Stimulated activated effector memory CD8-positive, alpha-beta T cell treated with anti-CD3 and anti-CD28 coated beads, Interleukin-12 subunit alpha, Interleukin-12 subunit beta, amount 100 ng/mL, for 72 hours (primary cell): ENCODE results near the gene TSPAN11.
"Not testable (repeated sequence)": the region's sequence is repeated elsewhere in the genome, so short reads cannot be mapped to it uniquely, and the experiment has no call there.

Source experiments
- ATAC-seq: fragments of 150-1000 bp; cut with Tn5 transposase; 2 replicates; pipeline ENCODE4 v1.10.0; 2021
- DNase-seq, 2 donors: peaks; one replicate each; pipeline ENCODE4 v3.0.0; 2021 to 2022; ENCODE audit warnings: low spot score in 2 of 2
- H3K27ac Mint-ChIP-seq: one replicate; pipeline ENCODE4 v1.8.0; 2022; ENCODE audit warnings: mild to moderate bottlenecking, mixed read lengths
- H3K36me3 Mint-ChIP-seq: one replicate; pipeline ENCODE4 v1.8.0; 2022; ENCODE audit warnings: mild to moderate bottlenecking, mixed read lengths
- H3K4me1 Mint-ChIP-seq: one replicate; pipeline ENCODE4 v1.8.0; 2022; ENCODE audit warnings: mixed read lengths
- H3K4me3 Mint-ChIP-seq: one replicate; pipeline ENCODE4 v1.8.0; 2022; ENCODE audit warnings: mild to moderate bottlenecking, mixed read lengths
- H3K9me3 Mint-ChIP-seq: one replicate; pipeline ENCODE4 v1.8.0; 2022; ENCODE audit warnings: mixed read lengths

Gene TSPAN11

DNA sequence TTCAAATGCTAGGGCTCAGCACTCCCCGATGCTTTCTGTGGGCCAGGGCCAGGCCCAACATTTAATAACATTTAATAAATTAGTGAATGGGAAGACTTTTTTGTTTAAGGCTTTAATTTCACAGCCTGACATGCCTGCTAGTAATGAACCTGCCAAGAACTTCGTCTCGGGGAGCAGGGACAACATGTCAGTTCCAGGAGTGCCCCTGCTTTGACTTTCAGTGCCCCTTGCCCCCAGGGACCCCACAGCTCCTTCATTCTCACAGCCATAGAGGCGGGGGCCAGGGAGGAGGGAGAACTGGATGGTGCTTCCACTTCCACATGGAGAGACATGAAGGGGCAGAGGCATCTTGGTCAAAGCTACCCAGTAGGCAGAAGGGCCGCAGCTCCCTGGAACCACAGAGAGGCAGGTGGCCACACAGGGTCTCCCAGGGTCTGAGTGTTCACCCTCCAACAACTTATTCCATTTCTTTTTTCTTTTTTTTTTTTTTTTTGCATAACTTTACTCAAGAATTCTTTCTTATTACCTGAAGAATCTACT lies 81.2 kb downstream of the TSPAN11 start:
- Mint-ChIP-seq H3K36me3 (no peaks in the 10 kb centered on the region), H3K4me1 (peaks cover 5% of the 10 kb centered on the region), H3K9me3 (no peaks in the 10 kb centered on the region), H3K4me3 (no peak overlapping the region), H3K27ac (no peak overlapping the region)
- DNase-seq = no peak
- no peak for ATAC-seq

DNA sequence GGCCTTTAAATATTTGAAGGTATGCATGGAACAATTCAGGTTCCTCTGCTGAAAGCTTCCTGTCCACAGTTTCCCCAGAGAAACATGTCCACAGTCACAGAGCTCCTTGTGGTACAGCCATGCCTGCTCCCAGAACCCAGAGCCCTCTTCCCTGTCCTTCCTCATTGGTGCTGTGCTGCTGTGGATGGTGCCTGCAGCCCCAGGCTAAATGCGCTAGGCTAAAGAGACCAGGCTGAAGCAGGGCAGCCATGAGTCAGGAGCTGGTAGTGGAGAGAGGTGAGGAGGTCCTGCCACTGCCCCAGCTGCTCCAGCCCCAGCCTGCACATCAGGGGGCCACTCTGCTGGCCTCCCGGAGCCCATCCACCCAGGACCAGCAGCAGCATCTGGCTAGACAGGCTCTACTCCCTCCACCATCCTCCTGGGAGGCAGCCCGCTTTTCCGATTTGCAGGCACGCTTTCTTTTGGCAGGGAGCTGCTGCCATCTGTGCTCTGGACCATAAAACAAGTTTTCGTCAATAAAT lies 81.8 kb downstream of the TSPAN11 start:
- H3K36me3 Mint-ChIP-seq = no peaks in the 10 kb centered on the region
- H3K4me1 Mint-ChIP-seq = peaks cover 5% of the 10 kb centered on the region
- DNase-seq = no peak
- H3K4me3 Mint-ChIP-seq = no peak overlapping the region
- H3K9me3 Mint-ChIP-seq = no peaks in the 10 kb centered on the region
- no peak for ATAC-seq
- H3K27ac Mint-ChIP-seq = no peak overlapping the region

DNA sequence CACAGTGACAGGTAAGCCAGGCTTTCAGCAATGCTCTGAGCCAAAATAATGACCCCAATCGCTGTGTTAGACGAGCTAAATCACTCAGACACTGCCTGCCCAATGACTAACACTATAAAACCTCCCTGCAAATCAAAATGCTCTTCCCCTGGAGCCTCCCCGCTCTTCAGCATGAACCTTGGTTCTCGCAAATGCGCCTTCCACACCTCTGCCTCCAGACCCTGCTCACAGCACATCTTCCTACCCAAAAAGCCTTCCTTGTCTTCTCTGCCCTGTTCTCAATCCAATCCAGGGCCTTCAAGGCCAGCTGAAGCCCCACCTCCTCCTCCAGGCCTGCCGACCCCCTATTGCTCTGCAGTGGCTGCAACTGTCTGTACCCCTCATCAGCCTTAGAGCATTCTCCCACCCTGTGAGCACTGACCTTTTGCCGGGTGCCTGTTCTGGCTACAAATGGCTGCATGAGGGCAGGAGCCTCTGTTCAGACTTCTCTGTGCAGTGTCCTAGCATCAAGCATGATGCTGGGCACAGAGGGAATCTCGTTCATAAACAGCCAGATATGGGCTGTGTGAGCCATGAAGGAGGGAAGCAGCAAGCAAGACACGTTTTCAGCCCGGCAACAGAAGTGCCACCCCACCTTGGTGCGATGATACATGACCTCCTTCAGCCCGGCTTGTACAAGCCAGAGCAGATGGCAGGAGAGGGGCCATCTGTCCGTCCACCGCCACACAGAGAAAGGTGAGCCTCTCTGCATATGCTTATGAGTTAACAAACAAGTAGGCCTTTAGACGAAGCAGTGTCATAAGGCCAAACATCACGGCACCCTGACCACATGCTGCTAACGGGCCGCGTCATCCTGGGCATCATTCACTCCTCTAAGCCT lies 82.7 kb downstream of the TSPAN11 start:
- no peak overlapping the region for H3K27ac Mint-ChIP-seq
- no peaks in the 10 kb centered on the region for H3K36me3 Mint-ChIP-seq

DNA sequence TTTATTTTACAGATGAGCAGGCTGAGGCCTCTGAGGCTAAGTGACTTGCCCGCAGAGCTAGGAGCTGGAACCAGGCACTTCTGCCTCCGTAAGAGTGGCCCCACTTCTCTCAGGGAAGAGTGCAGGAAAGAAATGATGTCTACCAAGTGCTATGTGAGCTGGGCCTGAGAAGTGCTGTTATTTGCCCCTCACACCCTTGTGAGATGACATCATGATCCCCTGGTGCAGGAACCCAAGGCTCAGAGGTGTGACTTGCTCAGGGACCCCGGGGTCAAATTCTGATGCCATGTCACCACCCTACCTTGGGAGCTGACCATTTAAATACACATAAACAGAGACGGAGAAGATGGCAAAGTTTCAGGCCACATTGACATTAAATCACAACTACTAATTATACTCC lies 83.4 kb downstream of the TSPAN11 start:
- Mint-ChIP-seq H3K9me3 (no peaks in the 10 kb centered on the region), H3K27ac (no peak overlapping the region), H3K36me3 (no peaks in the 10 kb centered on the region), H3K4me1 (peaks cover 5% of the 10 kb centered on the region), H3K4me3 (no peak overlapping the region)
- ATAC-seq = no peak
- DNase-seq = no peak

More for the DNA sequence above, 82.7 kb downstream of the TSPAN11 start:
- Mint-ChIP-seq H3K9me3 (no peaks in the 10 kb centered on the region), H3K4me3 (no peak overlapping the region), H3K4me1 (peaks cover 5% of the 10 kb centered on the region)
- no peak for ATAC-seq
- no peak for DNase-seq

DNA sequence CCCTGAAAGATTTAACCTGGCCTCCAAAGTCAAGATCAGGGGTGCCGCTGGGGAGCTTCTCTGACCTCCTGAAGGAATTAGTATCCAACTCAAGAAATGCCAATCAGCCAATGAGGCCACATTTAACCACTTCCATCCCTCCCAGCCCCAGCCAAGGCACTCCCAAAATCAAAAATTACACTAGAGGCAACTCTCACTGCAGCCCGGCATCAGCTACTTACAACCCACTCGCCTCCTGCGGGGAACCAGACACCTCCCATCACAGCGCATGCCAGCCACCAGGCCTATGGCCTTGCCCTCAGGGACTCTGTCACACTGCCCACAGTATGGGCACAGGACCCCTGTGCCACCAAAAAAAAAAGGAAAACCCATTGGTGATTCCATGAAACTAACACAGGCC lies 84.8 kb downstream of the TSPAN11 start:
- no peak for DNase-seq
- no peak overlapping the region for H3K27ac Mint-ChIP-seq
- H3K4me1 Mint-ChIP-seq = no peaks in the 10 kb centered on the region
- no peaks in the 10 kb centered on the region for H3K36me3 Mint-ChIP-seq
- no peaks in the 10 kb centered on the region for H3K9me3 Mint-ChIP-seq
- H3K4me3 Mint-ChIP-seq = no peak overlapping the region
- no peak for ATAC-seq

DNA sequence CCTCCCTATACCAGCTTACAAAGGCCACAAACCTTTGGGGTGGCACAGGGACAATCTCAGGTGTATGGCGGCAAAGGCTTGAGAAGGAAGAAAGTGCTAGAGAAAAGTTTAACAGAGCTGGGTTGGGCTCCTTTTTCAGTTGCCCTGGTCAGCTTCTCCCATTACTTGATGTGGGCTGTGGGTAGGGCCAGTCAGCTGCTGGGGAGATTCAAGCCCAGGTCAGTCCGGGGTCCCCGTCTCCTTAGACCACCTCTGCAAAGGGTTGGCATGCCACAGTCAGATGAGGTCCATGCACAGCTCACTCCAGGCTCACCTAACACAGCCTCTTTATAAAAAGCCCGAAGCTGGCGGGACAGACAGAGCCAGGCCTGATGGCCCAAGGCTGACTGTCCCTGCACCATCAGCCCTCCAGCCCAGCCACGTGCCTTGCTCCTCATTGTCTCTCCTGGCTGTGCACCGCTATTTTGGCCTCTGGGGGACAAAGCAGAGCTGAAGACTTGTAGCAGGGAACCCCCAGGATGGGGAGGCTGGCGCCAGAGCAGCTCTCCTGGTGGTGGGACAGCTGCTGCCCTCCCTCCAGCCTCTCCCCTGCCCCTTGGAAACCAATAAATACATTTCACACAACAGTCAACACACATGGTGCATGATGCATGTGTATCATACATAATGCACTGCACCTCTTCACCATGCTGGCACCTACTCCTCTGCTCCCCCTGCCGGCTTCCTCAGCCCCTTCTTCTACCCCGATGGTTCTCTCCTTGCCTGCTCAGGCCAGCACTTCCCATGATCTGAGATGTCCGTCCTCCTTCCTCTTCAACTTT lies 85.4 kb downstream of the TSPAN11 start:
- Mint-ChIP-seq H3K36me3 (no peaks in the 10 kb centered on the region), H3K4me1 (no peaks in the 10 kb centered on the region), H3K9me3 (no peaks in the 10 kb centered on the region), H3K4me3 (no peak overlapping the region), H3K27ac (no peak overlapping the region)
- peak; percentile 42 for ATAC-seq
- no peak for DNase-seq

DNA sequence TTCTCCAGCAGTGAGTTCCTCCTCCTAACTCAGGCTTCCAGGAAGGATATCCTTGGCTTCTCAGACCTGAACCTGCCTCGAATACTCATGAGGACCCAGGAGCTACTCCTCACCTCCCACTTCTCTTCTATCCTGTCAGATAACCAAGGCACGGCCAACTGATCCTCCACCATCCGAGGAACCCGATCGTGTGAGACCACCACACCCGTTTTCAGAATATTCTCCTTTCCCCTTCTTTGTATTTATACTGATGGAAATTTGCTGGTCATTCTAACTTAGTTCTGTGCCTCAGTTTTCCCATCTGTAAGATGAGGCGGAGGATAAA lies 86.0 kb downstream of the TSPAN11 start:
- H3K4me1 Mint-ChIP-seq, H3K9me3 Mint-ChIP-seq, H3K27ac Mint-ChIP-seq, ATAC-seq, H3K4me3 Mint-ChIP-seq, DNase-seq, H3K36me3 Mint-ChIP-seq: not testable (repeated sequence)

DNA sequence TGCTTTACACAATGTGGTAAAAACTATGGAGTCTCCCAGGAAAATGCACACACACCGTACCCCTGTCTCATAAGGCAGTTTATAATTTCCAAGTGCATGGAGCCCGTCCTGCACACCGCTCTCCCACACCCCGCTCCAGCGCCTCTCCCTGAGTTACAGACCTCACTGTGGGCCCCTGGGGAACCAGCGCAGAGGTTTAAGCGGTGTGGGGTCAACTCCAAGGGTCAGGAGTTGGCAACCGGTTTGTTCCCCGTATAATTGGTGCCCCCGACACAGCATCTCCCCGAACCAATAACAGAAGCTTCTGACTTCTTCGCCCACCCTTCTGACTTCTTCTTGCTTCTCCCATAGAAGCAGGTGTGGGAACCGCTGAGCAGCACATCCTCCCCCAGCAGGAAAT lies 88.7 kb downstream of the TSPAN11 start:
- no peak overlapping the region for H3K4me3 Mint-ChIP-seq
- no peak overlapping the region for H3K27ac Mint-ChIP-seq
- no peaks in the 10 kb centered on the region for H3K36me3 Mint-ChIP-seq
- no peaks in the 10 kb centered on the region for H3K9me3 Mint-ChIP-seq
- H3K4me1 Mint-ChIP-seq = no peaks in the 10 kb centered on the region
- ATAC-seq (no peak), DNase-seq (no peak)

DNA sequence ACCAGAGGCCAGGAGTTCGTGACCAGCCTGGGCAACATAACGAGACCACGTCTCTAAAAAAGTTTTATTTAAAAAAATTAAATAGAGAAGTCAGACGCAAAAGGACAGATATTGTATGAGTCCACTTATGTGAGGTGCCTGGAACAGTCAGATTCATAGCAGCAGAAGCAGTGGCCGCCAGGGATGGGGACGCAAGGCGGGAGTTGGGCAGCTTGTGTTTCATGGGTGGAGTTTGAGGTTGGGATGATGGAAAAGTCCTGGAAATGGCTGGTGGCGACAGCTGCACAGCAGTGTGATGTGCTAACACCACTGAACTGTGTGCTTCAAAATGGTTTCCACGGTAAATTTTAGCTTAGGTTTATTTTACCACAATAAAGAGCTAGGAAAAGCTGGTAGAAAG lies 89.5 kb downstream of the TSPAN11 start:
- H3K36me3 Mint-ChIP-seq = no peaks in the 10 kb centered on the region
- ATAC-seq (no peak), DNase-seq (no peak)
- H3K4me1 Mint-ChIP-seq = no peaks in the 10 kb centered on the region
- H3K9me3 Mint-ChIP-seq = no peaks in the 10 kb centered on the region
- no peak overlapping the region for H3K4me3 Mint-ChIP-seq
- H3K27ac Mint-ChIP-seq = no peak overlapping the region

DNA sequence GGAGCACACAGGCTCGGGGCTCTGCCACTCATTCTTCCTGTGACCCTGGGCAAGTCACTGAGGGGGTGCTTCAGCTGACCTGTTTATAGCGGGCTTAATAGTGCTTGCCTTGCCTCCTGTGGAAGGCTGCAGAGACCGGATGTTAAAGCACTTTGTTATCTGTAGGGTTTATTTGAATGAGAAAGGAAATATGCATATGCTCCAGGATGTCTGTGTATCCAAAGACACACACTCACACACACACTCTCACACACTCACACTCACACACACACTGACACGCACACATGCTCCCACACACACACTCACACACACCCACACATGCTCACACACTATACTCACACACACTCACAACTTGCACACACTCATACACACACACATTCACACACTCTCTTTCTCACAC lies 91.0 kb downstream of the TSPAN11 start:
- H3K36me3 Mint-ChIP-seq = no peaks in the 10 kb centered on the region
- no peak overlapping the region for H3K4me3 Mint-ChIP-seq
- DNase-seq = no peak
- no peak overlapping the region for H3K27ac Mint-ChIP-seq
- ATAC-seq = no peak
- no peaks in the 10 kb centered on the region for H3K9me3 Mint-ChIP-seq
- no peaks in the 10 kb centered on the region for H3K4me1 Mint-ChIP-seq

DNA sequence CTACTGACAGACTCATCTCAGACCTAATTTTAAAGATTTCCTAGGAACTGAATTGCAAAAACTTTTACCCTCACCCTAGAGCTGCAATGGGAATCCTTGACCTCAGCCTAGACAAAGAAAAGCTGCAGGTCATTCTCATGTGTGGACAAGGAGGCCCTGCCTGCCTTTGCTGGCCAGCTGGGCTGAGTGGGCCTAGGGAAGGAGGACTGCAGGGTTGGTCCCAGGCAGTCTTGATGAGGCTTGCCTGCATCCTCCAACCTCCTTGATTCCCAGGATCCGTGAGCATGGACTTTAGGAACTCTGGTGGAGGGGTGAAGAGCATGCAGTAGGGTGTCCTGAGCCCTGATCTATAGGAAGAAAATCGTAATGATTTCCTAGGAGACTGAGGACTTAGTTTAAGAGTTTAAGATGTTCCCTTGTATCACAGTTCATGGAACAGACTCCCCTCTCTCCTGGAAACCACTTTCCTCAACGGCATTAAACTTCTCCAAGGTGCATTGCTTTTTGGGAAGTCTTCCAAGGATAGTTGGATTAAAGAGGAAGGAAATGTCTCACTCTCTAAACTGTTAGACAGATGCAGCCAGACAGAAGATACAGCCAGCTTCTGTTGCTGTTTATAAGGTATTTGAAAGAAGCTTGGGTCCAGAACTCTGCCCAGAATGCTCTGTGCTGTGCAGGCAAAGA lies 91.7 kb downstream of the TSPAN11 start:
- Mint-ChIP-seq H3K9me3 (no peaks in the 10 kb centered on the region), H3K4me3 (no peak overlapping the region), H3K27ac (no peak overlapping the region), H3K36me3 (no peaks in the 10 kb centered on the region), H3K4me1 (no peaks in the 10 kb centered on the region)
- DNase-seq = no peak
- no peak for ATAC-seq

DNA sequence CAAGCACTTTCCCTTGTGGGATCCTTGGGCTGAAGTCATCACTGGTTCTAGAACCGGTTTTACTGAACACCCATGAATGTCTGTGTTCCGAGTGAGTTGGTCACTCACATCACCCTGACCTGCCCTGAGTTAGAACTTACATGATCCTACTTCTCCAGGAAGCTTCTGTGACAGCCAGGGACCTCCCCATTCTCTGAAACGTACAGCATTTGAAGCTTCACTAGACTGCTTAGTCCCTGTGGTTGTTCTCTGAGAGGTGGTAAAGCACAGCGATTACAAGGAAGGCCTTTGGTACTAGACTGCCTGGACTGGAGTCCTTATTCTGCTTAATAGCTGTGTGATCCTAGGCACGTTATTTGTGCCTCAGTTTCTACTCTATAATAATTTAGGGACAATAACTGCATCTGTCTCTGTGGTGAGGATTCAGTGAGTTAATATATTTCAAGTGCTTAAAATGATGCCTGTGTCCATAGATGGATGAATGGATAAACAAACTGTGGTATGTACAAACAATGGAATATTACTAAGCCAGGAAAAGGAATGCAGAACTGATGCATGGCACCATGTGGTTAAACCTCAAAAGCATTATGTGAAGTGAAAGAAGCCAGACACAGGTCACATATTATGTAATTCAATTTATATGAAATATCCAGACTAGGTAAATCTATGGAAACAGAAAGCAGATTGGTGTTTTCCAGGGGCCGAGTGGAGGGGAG lies 92.4 kb downstream of the TSPAN11 start:
- no peak for ATAC-seq
- Mint-ChIP-seq H3K27ac (no peak overlapping the region), H3K4me3 (no peak overlapping the region), H3K4me1 (no peaks in the 10 kb centered on the region), H3K9me3 (no peaks in the 10 kb centered on the region), H3K36me3 (no peaks in the 10 kb centered on the region)
- no peak for DNase-seq

DNA sequence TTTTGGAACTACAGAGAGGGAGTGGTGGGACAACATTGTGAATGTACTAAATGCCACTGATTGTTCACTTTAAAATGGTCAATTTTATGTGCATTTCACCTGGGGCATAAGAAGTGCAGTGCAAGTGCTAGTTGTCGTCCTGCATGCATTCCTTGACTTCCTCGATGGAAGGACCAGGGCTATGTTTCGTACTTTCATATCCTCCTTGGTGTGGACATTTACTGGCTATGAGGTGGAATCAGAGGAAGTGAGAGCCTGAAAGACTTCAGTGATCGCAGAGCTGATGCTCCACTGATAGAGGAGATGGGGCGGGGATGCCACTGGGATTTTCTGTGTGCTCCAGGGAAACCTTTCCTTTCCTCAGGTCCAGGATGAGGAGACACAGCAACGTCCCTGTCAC lies 93.0 kb downstream of the TSPAN11 start:
- H3K27ac Mint-ChIP-seq = no peak overlapping the region
- DNase-seq = no peak
- no peak for ATAC-seq
- no peak overlapping the region for H3K4me3 Mint-ChIP-seq
- H3K36me3 Mint-ChIP-seq = no peaks in the 10 kb centered on the region
- no peaks in the 10 kb centered on the region for H3K4me1 Mint-ChIP-seq
- no peaks in the 10 kb centered on the region for H3K9me3 Mint-ChIP-seq

DNA sequence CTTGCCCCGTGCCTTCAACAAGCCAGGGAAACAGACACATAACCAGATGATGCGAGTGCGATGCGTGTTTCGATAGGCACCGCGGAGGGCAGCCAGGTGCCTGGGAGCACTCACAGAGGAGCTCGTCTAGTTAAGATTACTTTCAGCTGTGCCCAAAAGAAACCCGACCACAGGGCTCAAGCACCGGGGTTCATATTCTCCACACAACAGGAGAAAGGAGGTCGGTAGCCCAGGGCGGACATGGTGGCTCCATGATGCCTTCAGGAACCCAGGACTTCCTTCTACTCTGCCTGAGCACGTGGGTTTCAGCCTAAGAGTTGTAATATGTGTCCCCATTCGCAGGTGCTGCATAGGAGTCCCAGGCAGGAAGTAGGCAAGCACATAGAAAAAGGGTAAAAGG lies 93.4 kb downstream of the TSPAN11 start:
- no peak overlapping the region for H3K4me3 Mint-ChIP-seq
- DNase-seq (no peak), ATAC-seq (no peak)
- no peaks in the 10 kb centered on the region for H3K9me3 Mint-ChIP-seq
- no peaks in the 10 kb centered on the region for H3K4me1 Mint-ChIP-seq
- no peak overlapping the region for H3K27ac Mint-ChIP-seq
- no peaks in the 10 kb centered on the region for H3K36me3 Mint-ChIP-seq
